Measurements from ENCODE around the gene CMSS1.

Gene CMSS1

DNA sequence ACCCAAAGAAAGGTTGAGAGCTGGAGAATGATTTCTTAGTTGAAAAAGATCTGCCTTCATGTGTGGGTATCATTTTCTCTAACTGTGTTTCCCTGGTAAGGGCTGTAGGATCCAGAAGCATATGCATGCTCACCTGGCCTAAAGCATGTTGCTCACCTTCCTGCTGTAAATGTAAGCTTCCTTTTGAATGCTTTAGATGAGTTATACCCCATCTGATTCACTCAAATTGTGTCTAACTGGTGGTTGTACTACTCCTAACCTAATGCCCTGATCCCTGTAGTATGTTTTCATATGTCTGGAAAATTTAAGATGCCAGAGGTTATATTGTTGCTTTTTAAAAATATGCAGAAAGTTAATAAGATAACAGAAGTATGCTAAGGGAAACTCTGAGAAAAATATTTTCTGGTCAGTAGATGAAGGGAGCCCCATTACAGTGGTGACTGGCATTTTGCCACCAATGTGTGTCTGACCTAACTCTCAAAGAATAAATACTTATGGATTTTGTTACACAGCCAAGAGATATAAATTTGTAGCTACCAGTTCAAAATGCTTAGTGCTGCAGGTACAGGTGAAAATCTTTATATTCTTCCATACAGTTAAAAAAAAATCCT, 289.0 kb downstream of the CMSS1 start:
- Histone ChIP-seq H3K4me1 (ENCODE audit: control insufficient read depth, insufficient read depth, low read length, poor library complexity, severe bottlenecking) (peaks cover 8% of the 10 kb centered on the region), H3K4me3 (ENCODE audit: extremely low read depth, insufficient read depth, low read length, poor library complexity, severe bottlenecking) (no peak overlapping the region), H3K9me3 (ENCODE audit: control insufficient read depth, low read length) (no peaks in the 10 kb centered on the region), H3K36me3 (ENCODE audit: control insufficient read depth, insufficient read depth, low read length) (no peaks in the 10 kb centered on the region), H3K27ac (ENCODE audit: low read depth, low read length, severe bottlenecking) (no peak overlapping the region)

DNA sequence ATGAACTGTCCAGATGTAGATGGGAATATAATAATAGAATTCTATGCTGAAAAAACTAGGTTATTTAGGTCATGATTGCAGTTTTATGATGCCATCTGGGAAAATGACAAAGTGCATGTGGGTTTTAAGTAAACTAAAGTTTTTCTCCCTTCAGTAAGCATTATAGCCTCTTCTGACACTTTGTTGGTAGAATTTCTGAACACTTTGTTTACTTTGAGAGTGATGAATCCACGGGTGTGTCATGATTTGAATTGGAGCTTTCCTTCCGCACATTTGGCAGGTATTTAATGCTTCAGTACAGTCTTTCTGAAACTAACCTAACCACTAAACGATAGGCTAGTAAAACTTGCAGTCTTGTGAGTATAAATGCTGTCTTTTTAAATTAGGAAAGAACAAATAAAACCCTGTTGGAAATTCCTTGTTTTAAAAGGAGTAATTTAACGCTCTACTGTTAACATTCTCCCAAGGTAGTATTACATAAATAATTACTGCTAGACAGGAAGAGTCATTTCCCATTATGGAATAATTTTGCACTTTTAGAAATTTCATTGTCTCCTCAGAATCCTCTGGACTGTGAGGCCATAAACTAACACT, 289.7 kb downstream of the CMSS1 start:
- Histone ChIP-seq H3K36me3 (ENCODE audit: control insufficient read depth, insufficient read depth, low read length) (no peaks in the 10 kb centered on the region), H3K9me3 (ENCODE audit: control insufficient read depth, low read length) (no peaks in the 10 kb centered on the region), H3K27ac (ENCODE audit: low read depth, low read length, severe bottlenecking) (no peak overlapping the region), H3K4me3 (ENCODE audit: extremely low read depth, insufficient read depth, low read length, poor library complexity, severe bottlenecking) (no peak overlapping the region), H3K4me1 (ENCODE audit: control insufficient read depth, insufficient read depth, low read length, poor library complexity, severe bottlenecking) (peaks cover 8% of the 10 kb centered on the region)
- WGBS, 2 experiments (ENCODE audit: insufficient coverage in 2 of 2) = no CpG with 5 or more reads among the region's 4 CpGs

DNA sequence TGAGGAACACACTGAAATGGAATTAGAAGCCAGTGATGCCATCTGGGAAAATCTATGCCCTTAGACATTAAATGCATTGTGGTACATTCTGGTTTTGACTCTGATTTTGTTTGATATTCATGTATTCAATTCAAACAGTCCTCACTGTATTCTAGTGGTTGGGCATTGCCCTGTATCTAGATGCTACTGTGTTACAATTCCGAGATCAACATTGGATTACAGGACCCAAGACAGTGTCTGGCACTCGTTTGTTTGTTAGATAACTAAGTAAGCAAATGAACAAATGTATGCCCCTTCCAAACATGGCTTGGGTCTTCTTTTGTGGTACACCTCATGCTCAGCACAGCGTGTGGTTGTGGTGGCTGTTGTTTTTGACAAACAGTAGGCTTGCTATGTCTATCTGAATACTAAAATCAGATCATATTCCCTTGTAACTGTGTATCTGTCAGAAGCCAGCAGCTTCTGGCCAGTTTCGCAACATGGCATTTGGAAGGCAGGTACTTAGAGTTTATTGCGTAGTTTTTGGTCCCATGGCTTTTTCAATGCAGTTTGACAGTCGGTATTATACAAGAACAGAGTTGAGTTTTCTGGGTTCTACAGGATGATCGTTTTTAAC, 290.9 kb downstream of the CMSS1 start:
- Histone ChIP-seq H3K4me1 (ENCODE audit: control insufficient read depth, insufficient read depth, low read length, poor library complexity, severe bottlenecking) (peaks cover 8% of the 10 kb centered on the region), H3K4me3 (ENCODE audit: extremely low read depth, insufficient read depth, low read length, poor library complexity, severe bottlenecking) (no peak overlapping the region)

DNA sequence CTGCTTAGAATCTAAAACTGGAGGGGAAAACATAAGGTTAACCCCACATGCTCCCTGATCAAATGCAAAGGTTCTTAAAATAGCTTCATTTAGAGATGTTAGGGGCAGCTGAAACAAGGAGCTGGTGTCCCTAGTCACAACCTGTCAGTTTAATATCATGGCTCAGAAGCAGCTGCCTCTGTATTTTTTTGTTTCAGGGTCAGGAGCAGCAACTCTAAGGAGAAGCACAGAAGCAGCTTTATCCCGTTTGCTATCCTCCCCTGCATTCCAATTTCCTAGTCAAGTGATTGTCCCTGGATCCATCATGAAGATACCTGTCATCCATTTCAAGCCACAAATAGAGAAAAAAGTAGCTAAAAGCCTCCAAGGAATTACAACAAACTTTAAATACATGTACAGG, 292.5 kb downstream of the CMSS1 start:
- H3K9me3 ChIP-seq (ENCODE audit: control insufficient read depth, low read length) = no peaks in the 10 kb centered on the region
- H3K27ac ChIP-seq (ENCODE audit: low read depth, low read length, severe bottlenecking) = no peak overlapping the region
- no peak overlapping the region for H3K4me3 ChIP-seq (ENCODE audit: extremely low read depth, insufficient read depth, low read length, poor library complexity, severe bottlenecking)
- no peaks in the 10 kb centered on the region for H3K36me3 ChIP-seq (ENCODE audit: control insufficient read depth, insufficient read depth, low read length)
- 89 to 100% methylated on average over 1 of the region's 1 CpG for WGBS, 2 experiments (ENCODE audit: insufficient coverage in 2 of 2)
- no peaks in the 10 kb centered on the region for H3K4me1 ChIP-seq (ENCODE audit: control insufficient read depth, insufficient read depth, low read length, poor library complexity, severe bottlenecking)

More for the DNA sequence above, 290.9 kb downstream of the CMSS1 start:
- H3K9me3 ChIP-seq (ENCODE audit: control insufficient read depth, low read length) = no peaks in the 10 kb centered on the region
- H3K27ac ChIP-seq (ENCODE audit: low read depth, low read length, severe bottlenecking) = no peak overlapping the region
- 89 to 100% methylated on average over 2 to 4 of the region's 7 CpGs for WGBS, 2 experiments (ENCODE audit: insufficient coverage in 2 of 2)
- no peaks in the 10 kb centered on the region for H3K36me3 ChIP-seq (ENCODE audit: control insufficient read depth, insufficient read depth, low read length)

DNA sequence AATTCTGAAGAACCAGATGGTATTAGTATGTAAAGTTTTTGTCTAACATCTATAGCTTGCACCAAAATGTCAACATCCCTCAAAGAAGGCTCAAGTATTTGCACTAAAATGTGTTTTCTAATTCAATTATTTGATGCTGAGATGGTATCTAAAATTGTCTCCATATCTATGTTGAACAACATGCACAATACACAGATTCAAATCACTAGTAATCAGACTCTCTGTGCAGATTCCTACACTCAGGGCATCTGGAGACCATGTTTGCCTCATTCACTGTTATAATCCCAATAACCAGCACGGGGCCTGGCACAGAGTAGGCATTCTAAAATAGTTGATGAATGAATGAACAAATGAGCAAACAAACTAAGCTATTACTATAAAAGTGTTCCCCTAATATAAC, 294.1 kb downstream of the CMSS1 start:
- H3K4me3 ChIP-seq (ENCODE audit: extremely low read depth, insufficient read depth, low read length, poor library complexity, severe bottlenecking) = no peak overlapping the region
- no peaks in the 10 kb centered on the region for H3K36me3 ChIP-seq (ENCODE audit: control insufficient read depth, insufficient read depth, low read length)
- no peaks in the 10 kb centered on the region for H3K4me1 ChIP-seq (ENCODE audit: control insufficient read depth, insufficient read depth, low read length, poor library complexity, severe bottlenecking)
- H3K27ac ChIP-seq (ENCODE audit: low read depth, low read length, severe bottlenecking) = no peak overlapping the region
- no peaks in the 10 kb centered on the region for H3K9me3 ChIP-seq (ENCODE audit: control insufficient read depth, low read length)
- WGBS, 2 experiments (ENCODE audit: insufficient coverage in 2 of 2) = no CpG with 5 or more reads among the region's 1 CpG

DNA sequence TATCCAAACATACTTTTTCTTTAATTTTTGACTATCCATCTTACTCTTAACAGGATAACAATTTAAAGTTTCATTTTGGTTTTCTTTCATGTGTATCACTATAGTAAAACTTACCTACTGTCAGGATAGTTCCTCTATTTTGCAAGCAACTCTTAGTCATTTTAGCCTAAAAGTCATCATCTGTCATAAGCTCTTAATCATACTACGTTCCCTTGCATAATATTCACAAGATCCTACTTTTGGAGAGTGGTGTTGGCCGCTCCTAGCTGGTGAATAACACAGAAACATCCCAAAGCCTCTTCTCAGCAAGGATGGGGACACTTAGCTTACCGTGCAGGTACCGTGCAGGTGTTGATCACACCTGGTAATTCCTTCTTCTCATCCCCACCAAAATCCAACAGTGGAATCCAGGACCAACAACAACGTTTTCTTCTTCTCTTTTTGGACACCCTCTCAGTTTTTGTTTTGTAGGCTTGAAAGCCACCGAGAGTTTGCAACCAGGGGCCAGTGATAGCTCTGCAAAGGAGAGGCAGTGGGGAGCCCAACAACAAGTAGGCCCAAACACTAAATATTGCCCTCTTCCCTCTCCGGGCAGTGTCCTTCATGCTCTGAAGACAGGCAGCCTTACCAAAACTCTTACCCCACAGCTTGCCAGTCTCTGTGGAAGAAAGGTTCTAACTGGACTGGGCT, 296.2 kb downstream of the CMSS1 start:
- WGBS, 2 experiments (ENCODE audit: insufficient coverage in 2 of 2) = 93 to 98% methylated on average over 2 to 5 of the region's 7 CpGs

DNA sequence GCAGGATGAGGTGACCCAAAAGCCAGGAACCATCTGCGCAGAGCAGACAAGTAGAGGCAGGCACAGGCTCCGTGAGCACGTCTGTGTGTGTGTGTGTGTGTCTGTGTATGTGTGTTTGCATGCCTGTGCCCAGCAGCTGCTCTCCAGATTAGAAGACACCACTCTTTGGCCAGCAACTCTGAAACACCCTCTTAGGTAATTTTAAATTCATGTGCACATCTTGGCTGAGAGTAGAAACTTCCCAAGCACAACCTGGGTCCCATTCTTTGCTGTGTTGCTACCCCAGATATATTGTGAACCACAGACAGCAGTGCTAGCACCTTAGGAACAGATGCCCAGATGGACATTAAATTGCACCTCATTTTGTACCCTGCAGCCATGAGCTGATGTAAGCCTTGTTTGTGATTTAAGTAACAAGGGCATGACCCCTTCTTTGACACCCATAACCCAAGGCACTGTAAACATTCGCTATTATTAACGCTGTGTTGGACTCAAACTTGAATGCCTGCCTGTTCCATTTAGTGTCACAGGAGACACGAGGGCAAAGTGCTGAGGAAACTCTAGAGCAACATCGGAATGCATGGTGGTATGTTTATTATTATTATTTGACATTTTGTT, 296.9 kb downstream of the CMSS1 start, which contains the start of gene FILIP1L:
Gene FILIP1L, minus strand, starts transcription at position 89 of the 618 bp plus-strand sequence.
- Histone ChIP-seq H3K27ac (ENCODE audit: low read depth, low read length, severe bottlenecking) (no peak within 1 kb of the TSS), H3K4me1 (ENCODE audit: control insufficient read depth, insufficient read depth, low read length, poor library complexity, severe bottlenecking) (no peaks in the 10 kb centered on the region)
- WGBS, 2 experiments (ENCODE audit: insufficient coverage in 2 of 2) = 91 to 100% methylated on average over 2 to 4 of the region's 7 CpGs

More for the DNA sequence above, 296.2 kb downstream of the CMSS1 start:
- no peaks in the 10 kb centered on the region for H3K36me3 ChIP-seq (ENCODE audit: control insufficient read depth, insufficient read depth, low read length)
- no peak overlapping the region for H3K4me3 ChIP-seq (ENCODE audit: extremely low read depth, insufficient read depth, low read length, poor library complexity, severe bottlenecking)
- no peaks in the 10 kb centered on the region for H3K9me3 ChIP-seq (ENCODE audit: control insufficient read depth, low read length)
- no peaks in the 10 kb centered on the region for H3K4me1 ChIP-seq (ENCODE audit: control insufficient read depth, insufficient read depth, low read length, poor library complexity, severe bottlenecking)
- H3K27ac ChIP-seq (ENCODE audit: low read depth, low read length, severe bottlenecking) = no peak overlapping the region

DNA sequence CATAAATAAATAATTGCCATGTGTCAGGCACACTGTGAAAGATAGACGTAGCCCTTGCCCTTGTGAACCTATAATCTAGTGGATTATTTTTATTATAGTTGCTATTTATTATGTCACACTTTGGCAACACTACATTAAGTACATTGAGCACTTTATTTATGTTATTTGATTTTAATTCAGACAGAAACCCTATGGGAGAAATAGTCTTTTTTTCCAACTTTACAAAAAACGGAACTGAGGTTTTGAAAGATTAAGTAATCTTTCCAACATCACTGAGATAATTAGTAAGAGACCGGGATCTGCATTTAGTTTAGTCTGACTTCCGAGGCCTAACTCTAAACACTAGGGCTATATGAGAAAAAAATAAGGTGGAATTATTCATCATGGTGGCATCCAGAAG, 299.4 kb downstream of the CMSS1 start:
- no peaks in the 10 kb centered on the region for H3K4me1 ChIP-seq (ENCODE audit: control insufficient read depth, insufficient read depth, low read length, poor library complexity, severe bottlenecking)
- H3K36me3 ChIP-seq (ENCODE audit: control insufficient read depth, insufficient read depth, low read length) = no peaks in the 10 kb centered on the region
- H3K4me3 ChIP-seq (ENCODE audit: extremely low read depth, insufficient read depth, low read length, poor library complexity, severe bottlenecking) = no peak overlapping the region
- no peak overlapping the region for H3K27ac ChIP-seq (ENCODE audit: low read depth, low read length, severe bottlenecking)
- no CpG with 5 or more reads among the region's 4 CpGs for WGBS, 2 experiments (ENCODE audit: insufficient coverage in 2 of 2)
- no peaks in the 10 kb centered on the region for H3K9me3 ChIP-seq (ENCODE audit: control insufficient read depth, low read length)

More for the DNA sequence above, 296.9 kb downstream of the CMSS1 start, which contains the start of gene FILIP1L:
- Histone ChIP-seq H3K36me3 (ENCODE audit: control insufficient read depth, insufficient read depth, low read length) (no peaks in the 10 kb centered on the region), H3K4me3 (ENCODE audit: extremely low read depth, insufficient read depth, low read length, poor library complexity, severe bottlenecking) (no peak within 1 kb of the TSS), H3K9me3 (ENCODE audit: control insufficient read depth, low read length) (no peaks in the 10 kb centered on the region)

DNA sequence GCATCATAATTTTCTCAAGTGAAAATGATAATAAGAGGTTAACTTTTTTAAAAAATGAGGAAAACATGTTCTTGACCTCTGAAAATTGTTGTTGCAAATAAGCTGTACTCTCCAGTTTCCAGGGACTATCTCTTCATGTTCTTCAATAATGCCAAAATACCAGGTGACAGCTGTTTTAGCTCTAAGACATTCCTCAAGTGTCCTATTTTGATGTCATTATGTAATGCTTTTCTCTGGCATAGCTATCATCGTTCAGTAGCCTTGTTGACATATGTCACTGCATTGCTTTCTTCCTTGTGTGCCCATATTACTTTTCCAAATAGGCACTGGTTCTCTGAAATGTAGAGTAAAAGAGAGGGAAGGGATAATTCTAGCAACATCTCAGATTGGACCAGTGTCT, 302.4 kb downstream of the CMSS1 start:
- no peak overlapping the region for H3K27ac ChIP-seq (ENCODE audit: low read depth, low read length, severe bottlenecking)
- no peaks in the 10 kb centered on the region for H3K9me3 ChIP-seq (ENCODE audit: control insufficient read depth, low read length)
- H3K4me3 ChIP-seq (ENCODE audit: extremely low read depth, insufficient read depth, low read length, poor library complexity, severe bottlenecking) = no peak overlapping the region
- no peaks in the 10 kb centered on the region for H3K36me3 ChIP-seq (ENCODE audit: control insufficient read depth, insufficient read depth, low read length)
- H3K4me1 ChIP-seq (ENCODE audit: control insufficient read depth, insufficient read depth, low read length, poor library complexity, severe bottlenecking) = no peaks in the 10 kb centered on the region
- 88% methylated on average over 1 of the region's 1 CpG; no CpG with 5 or more reads in 1 of the 2 experiments for WGBS, 2 experiments (ENCODE audit: insufficient coverage in 2 of 2)

DNA sequence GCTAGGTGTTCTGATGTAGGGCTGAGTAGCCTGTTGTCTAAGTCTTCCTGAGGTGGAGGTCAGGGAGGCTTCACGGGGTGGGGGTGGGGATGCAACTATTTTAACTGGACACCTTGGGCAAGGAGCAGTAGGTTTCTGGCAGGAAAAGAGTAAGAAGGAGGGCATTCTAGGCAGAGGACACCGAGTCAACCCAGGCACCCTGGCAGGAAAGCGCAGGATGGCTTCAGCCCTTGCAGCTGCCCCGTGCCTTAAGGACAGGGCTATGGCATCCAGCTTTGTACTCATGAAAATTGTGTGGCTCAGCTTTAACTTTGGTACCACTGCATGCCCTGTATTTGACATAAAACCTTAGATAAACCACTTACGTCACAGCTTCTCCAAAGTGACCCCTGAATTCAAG, 303.0 kb downstream of the CMSS1 start:
- Histone ChIP-seq H3K36me3 (ENCODE audit: control insufficient read depth, insufficient read depth, low read length) (no peaks in the 10 kb centered on the region), H3K4me3 (ENCODE audit: extremely low read depth, insufficient read depth, low read length, poor library complexity, severe bottlenecking) (no peak overlapping the region), H3K27ac (ENCODE audit: low read depth, low read length, severe bottlenecking) (no peak overlapping the region), H3K4me1 (ENCODE audit: control insufficient read depth, insufficient read depth, low read length, poor library complexity, severe bottlenecking) (no peaks in the 10 kb centered on the region), H3K9me3 (ENCODE audit: control insufficient read depth, low read length) (no peaks in the 10 kb centered on the region)
- 94% methylated on average over 5 of the region's 5 CpGs for WGBS, 2 experiments (ENCODE audit: insufficient coverage in 2 of 2)
